Mesothelial cell of epicardium (in vitro differentiated cells): Measurements from ENCODE around the gene LHX6. TPM values are rescaled to one million over a fixed set of nuclear protein-coding genes. Genes with fewer than 3 reads are reported as not detected.
A peak's percentile ranks its signal among the peaks of the same experiment; 100 is the strongest.

Experiments
- DNase-seq, 2 experiments: peaks; one replicate each; pipeline ENCODE4 v3.0.0; 2021; ENCODE audit warnings: low spot score in 2 of 2; ENCODE audit not compliant: unreplicated experiment in 2 of 2
- H3K27ac Mint-ChIP-seq: 2 replicates; pipeline ENCODE4 v1.8.0; 2021; ENCODE audit warnings: mixed read lengths
- H3K27me3 Mint-ChIP-seq: 2 replicates; pipeline ENCODE4 v1.8.0; 2021; ENCODE audit warnings: low read depth, mixed read lengths
- H3K36me3 Mint-ChIP-seq: 2 replicates; pipeline ENCODE4 v1.8.0; 2021; ENCODE audit warnings: mixed read lengths
- H3K4me1 Mint-ChIP-seq: 2 replicates; pipeline ENCODE4 v1.8.0; 2021; ENCODE audit warnings: mixed read lengths
- H3K4me3 Mint-ChIP-seq: 2 replicates; pipeline ENCODE4 v1.8.0; 2021; ENCODE audit warnings: mild to moderate bottlenecking, moderate library complexity, mixed read lengths
- H3K9me3 Mint-ChIP-seq: 2 replicates; pipeline ENCODE4 v1.8.0; 2021; ENCODE audit warnings: mixed read lengths
- CTCF ChIP-seq: fragments of 200-600 bp; sonication (generic); IDR thresholded peaks from one replicate; pipeline ENCODE4 v1.5.0; 2021; ENCODE audit warnings: antibody characterized with exemption; ENCODE audit not compliant: unreplicated experiment
- total RNA-seq: library from RNA; stranded (reverse); gene quantifications from 3 replicates; pipeline ENCODE4 v1.2.1, GENCODE V29; 2021

Gene LHX6
- total RNA-seq, 1 donor from 2014 or later, result 0.09 TPM

DNA sequence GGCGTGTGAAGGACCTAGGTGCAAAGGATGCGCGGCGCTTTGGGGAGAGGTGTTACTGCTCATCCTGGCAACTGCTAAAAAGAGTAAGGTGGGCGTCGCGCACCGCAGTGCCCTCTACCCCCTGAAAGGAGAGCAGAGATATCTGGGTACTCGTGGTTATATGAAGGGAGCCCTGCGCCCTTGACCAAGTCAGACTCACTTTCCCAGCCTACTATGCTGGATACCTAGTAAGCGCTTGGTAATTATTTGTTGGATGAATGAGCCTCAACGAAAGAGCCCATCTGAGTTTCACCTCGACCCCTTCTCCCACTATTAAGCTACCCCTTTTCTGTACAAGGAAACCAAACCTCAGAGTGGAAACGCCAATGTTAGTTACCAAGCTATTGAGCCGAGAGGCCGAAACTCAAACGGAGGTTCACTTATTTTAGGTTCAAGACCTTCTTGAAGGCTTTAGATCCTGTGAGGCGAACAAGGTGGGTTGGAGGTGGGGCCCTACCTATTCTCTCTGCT lies 8.0 kb downstream of the LHX6 start:
- TF ChIP-seq CTCF, result no peak
- Mint-ChIP-seq H3K4me1 (peaks cover 17% of the 10 kb centered on the region), H3K9me3 (no peaks in the 10 kb centered on the region), H3K27ac (no peak overlapping the region), H3K36me3 (no peaks in the 10 kb centered on the region), H3K27me3 (peaks cover 100% of the 10 kb centered on the region), H3K4me3 (no peak overlapping the region)
- no peak for DNase-seq

- TF ChIP-seq CTCF, result no peak
- Mint-ChIP-seq H3K27me3 (peaks cover 100% of the 10 kb centered on the region), H3K4me3 (peak overlapping the region; percentile 26), H3K36me3 (no peaks in the 10 kb centered on the region), H3K27ac (peak overlapping the region; percentile 43), H3K4me1 (peaks cover 17% of the 10 kb centered on the region), H3K9me3 (no peaks in the 10 kb centered on the region)
- no peak for DNase-seq
These were observed 8.7 kb downstream of the LHX6 start for GRCh38 chr9:122219856-122220672.

DNA sequence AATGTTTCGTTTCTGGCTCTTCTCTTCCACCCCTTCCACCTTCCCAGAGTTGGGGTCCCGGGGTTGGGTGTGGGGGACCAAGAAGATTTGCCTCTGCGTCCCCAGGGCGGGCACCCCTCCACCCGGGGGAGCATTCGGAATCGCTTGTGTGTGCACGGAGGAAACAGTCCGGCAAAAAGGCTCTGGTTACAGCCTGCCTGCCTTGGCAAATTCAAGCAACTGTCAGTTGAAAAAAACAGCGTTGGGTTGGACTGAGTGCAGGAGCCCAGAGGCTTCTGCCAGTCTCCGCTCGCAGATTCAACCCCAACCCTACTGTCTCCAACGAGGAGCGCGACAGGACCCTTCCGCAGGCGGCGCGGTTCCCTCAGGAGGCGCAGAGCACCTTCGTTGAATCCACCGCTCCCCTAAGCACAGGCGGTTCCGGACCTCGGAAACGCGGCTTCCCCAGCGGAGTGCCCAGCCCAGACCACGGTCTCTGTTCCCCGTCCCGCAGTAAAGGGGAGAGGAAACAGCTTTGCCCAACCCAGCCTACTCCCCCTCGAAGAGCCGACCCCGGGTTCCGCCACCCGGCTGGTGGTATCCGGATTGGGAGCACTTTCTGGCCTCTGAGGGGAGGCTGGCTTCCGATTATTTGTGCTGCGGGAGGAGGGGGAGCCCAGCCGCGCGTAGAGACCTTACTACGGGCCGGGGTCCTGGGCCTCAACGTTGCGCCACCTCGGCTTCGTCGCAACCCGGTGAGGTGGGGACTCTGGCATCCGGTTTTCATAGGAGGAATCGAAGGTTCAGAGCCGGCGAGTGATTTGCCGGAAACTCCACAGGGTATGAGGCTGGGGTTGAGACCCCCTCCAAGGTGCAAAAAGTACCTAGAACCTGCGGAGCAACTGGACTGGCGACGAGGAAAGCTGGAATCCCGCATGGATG lies 9.6 kb downstream of the LHX6 start:
- no peak for DNase-seq
- peaks cover 18% of the 10 kb centered on the region for H3K4me1 Mint-ChIP-seq

DNA sequence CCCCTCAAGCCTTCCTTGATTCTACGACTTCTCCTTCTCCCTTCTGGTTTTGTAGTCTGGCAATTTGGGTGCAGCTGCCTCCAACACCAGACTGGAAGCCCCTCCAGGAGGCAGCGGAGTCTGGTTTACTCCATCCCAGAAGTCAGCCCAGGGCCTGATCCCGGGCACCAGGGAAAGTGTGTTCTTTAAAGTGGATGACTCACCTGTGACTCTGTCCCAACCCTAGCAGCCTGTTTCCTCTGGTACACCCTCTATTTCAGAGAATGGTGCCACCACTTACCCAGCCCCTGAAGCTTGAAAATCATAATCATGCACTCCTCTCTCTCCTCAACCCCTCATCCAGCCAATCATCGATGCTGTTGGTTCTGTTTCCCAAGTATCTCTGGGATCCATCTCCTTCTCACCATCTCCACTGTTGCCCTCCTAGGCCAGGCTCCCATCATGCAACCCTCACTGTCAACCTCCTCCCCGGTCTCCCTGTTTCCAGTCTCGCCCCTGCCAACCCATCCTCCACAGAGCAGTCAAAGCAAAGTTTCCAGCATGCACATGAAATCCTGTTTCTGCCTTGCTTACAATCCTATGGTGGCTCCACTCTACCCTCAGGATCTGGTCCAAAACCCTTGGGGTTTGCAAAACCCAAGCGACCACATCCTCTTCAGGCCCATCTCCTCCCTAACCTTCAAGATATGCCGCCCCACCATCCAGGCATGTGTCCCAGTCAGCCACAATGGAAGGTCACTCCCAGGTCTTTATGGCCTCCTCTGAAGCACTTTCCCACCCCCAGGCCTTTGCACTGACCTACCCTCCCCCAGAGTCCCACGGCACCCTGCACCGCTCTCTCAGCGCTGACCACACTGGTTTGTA lies 10.5 kb downstream of the LHX6 start:
- TF ChIP-seq CTCF, result no peak
- DNase-seq, result no peak
- no peak overlapping the region for H3K27ac Mint-ChIP-seq
- no peaks in the 10 kb centered on the region for H3K36me3 Mint-ChIP-seq
- H3K9me3 Mint-ChIP-seq, result no peaks in the 10 kb centered on the region
- peaks cover 20% of the 10 kb centered on the region for H3K4me1 Mint-ChIP-seq
- no peak overlapping the region for H3K4me3 Mint-ChIP-seq
- peaks cover 99% of the 10 kb centered on the region for H3K27me3 Mint-ChIP-seq

More for the DNA sequence above, 9.6 kb downstream of the LHX6 start:
- no peak overlapping the region for H3K27ac Mint-ChIP-seq
- H3K36me3 Mint-ChIP-seq, result no peaks in the 10 kb centered on the region
- peaks cover 100% of the 10 kb centered on the region for H3K27me3 Mint-ChIP-seq
- no peaks in the 10 kb centered on the region for H3K9me3 Mint-ChIP-seq
- no peak for TF ChIP-seq CTCF
- H3K4me3 Mint-ChIP-seq, result peak overlapping the region; percentile 42

DNA sequence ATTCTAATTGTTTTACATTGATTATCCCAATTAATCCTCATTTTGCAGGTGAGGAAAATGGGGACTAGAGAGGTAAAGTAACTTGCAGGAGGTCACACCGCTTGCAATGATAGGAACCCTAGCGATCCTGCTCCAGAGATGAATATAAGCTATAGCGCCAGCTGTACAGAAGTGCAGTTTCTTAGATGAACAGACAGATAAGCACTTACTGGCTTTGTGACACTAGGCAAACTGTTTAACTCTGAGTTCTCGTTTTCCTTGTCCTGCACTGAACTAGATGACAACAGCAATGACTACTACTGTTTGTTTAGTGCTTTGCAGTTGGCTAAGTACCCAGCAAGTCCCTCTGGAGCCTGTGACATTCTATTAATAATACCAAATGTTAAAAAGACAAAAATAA lies 11.1 kb downstream of the LHX6 start:
- TF ChIP-seq CTCF, result no peak
- Mint-ChIP-seq H3K27ac (no peak overlapping the region), H3K9me3 (no peaks in the 10 kb centered on the region), H3K36me3 (no peaks in the 10 kb centered on the region), H3K4me3 (no peak overlapping the region), H3K27me3 (peaks cover 99% of the 10 kb centered on the region), H3K4me1 (peaks cover 25% of the 10 kb centered on the region)
- DNase-seq, result no peak
